GM23338 (cell line): ENCODE measurements around the gene NSG1. TPM values are rescaled to one million over a fixed set of nuclear protein-coding genes. Genes with fewer than 3 reads are reported as not detected.

ENCODE experiments used
- EZH2 ChIP-seq: fragments of 200-600 bp; sonication (generic); IDR thresholded peaks from one replicate; pipeline ENCODE4 v1.8.0; 2017; ENCODE audit warnings: antibody characterized with exemption, mild to moderate bottlenecking, low read depth; ENCODE audit not compliant: unreplicated experiment
- JUNB ChIP-seq: IDR thresholded peaks from one replicate; pipeline ENCODE4 v1.6.1; 2016; ENCODE audit warnings: antibody characterized with exemption; ENCODE audit not compliant: unreplicated experiment
- POLR2AphosphoS5 ChIP-seq: IDR thresholded peaks from 2 replicates; pipeline ENCODE4 v1.6.1; 2016; ENCODE audit warnings: antibody characterized with exemption, low read depth
- polyA plus RNA-seq: library from polyadenylated mRNA; unstranded; fragments of >200 nt; fragmentation: Nextera tagmentation; extraction: Ambion mirVana; gene quantifications from 2 replicates; pipeline ENCODE4 v1.2.1, GENCODE V29; 2016
- total RNA-seq: library from RNA; depleted of rRNA; stranded (reverse); fragments of >200 nt; shearing (Covaris generic); gene quantifications from 2 replicates; pipeline ENCODE4 v1.2.3, GENCODE V29; 2014
- TF ChIP-seq, protein P1 (sequence below): IDR thresholded peaks from one replicate; pipeline ENCODE4 v1.6.1; 2018; ENCODE audit warnings: antibody characterized with exemption; ENCODE audit not compliant: unreplicated experiment
- TF ChIP-seq, protein P2 (sequence below): fragments of 250-450 bp; sonication (Bioruptor Pico); IDR thresholded peaks from 2 replicates; pipeline ENCODE4 v1.5.0; 2020; ENCODE audit warnings: mild to moderate bottlenecking, moderate library complexity

Gene NSG1
- total and polyA plus RNA-seq, 2 experiments from 2014 or later: 17.4 to 34.5 TPM

GRCh38 chr4:4413806-4414205, 26.9 kb downstream of the NSG1 start (continued):
- TF ChIP-seq, protein P1, sequence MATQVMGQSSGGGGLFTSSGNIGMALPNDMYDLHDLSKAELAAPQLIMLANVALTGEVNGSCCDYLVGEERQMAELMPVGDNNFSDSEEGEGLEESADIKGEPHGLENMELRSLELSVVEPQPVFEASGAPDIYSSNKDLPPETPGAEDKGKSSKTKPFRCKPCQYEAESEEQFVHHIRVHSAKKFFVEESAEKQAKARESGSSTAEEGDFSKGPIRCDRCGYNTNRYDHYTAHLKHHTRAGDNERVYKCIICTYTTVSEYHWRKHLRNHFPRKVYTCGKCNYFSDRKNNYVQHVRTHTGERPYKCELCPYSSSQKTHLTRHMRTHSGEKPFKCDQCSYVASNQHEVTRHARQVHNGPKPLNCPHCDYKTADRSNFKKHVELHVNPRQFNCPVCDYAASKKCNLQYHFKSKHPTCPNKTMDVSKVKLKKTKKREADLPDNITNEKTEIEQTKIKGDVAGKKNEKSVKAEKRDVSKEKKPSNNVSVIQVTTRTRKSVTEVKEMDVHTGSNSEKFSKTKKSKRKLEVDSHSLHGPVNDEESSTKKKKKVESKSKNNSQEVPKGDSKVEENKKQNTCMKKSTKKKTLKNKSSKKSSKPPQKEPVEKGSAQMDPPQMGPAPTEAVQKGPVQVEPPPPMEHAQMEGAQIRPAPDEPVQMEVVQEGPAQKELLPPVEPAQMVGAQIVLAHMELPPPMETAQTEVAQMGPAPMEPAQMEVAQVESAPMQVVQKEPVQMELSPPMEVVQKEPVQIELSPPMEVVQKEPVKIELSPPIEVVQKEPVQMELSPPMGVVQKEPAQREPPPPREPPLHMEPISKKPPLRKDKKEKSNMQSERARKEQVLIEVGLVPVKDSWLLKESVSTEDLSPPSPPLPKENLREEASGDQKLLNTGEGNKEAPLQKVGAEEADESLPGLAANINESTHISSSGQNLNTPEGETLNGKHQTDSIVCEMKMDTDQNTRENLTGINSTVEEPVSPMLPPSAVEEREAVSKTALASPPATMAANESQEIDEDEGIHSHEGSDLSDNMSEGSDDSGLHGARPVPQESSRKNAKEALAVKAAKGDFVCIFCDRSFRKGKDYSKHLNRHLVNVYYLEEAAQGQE: no peak
- no peak for TF ChIP-seq POLR2AphosphoS5
- TF ChIP-seq, protein P2, sequence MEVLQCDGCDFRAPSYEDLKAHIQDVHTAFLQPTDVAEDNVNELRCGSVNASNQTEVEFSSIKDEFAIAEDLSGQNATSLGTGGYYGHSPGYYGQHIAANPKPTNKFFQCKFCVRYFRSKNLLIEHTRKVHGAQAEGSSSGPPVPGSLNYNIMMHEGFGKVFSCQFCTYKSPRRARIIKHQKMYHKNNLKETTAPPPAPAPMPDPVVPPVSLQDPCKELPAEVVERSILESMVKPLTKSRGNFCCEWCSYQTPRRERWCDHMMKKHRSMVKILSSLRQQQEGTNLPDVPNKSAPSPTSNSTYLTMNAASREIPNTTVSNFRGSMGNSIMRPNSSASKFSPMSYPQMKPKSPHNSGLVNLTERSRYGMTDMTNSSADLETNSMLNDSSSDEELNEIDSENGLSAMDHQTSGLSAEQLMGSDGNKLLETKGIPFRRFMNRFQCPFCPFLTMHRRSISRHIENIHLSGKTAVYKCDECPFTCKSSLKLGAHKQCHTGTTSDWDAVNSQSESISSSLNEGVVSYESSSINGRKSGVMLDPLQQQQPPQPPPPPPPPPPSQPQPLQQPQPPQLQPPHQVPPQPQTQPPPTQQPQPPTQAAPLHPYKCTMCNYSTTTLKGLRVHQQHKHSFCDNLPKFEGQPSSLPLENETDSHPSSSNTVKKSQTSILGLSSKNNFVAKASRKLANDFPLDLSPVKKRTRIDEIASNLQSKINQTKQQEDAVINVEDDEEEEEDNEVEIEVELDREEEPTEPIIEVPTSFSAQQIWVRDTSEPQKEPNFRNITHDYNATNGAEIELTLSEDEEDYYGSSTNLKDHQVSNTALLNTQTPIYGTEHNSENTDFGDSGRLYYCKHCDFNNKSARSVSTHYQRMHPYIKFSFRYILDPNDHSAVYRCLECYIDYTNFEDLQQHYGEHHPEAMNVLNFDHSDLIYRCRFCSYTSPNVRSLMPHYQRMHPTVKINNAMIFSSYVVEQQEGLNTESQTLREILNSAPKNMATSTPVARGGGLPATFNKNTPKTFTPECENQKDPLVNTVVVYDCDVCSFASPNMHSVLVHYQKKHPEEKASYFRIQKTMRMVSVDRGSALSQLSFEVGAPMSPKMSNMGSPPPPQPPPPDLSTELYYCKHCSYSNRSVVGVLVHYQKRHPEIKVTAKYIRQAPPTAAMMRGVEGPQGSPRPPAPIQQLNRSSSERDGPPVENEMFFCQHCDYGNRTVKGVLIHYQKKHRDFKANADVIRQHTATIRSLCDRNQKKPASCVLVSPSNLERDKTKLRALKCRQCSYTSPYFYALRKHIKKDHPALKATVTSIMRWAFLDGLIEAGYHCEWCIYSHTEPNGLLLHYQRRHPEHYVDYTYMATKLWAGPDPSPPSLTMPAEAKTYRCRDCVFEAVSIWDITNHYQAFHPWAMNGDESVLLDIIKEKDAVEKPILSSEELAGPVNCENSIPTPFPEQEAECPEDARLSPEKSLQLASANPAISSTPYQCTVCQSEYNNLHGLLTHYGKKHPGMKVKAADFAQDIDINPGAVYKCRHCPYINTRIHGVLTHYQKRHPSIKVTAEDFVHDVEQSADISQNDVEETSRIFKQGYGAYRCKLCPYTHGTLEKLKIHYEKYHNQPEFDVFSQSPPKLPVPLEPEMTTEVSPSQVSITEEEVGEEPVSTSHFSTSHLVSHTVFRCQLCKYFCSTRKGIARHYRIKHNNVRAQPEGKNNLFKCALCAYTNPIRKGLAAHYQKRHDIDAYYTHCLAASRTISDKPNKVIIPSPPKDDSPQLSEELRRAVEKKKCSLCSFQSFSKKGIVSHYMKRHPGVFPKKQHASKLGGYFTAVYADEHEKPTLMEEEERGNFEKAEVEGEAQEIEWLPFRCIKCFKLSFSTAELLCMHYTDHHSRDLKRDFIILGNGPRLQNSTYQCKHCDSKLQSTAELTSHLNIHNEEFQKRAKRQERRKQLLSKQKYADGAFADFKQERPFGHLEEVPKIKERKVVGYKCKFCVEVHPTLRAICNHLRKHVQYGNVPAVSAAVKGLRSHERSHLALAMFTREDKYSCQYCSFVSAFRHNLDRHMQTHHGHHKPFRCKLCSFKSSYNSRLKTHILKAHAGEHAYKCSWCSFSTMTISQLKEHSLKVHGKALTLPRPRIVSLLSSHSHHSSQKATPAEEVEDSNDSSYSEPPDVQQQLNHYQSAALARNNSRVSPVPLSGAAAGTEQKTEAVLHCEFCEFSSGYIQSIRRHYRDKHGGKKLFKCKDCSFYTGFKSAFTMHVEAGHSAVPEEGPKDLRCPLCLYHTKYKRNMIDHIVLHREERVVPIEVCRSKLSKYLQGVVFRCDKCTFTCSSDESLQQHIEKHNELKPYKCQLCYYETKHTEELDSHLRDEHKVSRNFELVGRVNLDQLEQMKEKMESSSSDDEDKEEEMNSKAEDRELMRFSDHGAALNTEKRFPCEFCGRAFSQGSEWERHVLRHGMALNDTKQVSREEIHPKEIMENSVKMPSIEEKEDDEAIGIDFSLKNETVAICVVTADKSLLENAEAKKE (CRISPR knock-in tag): no peak
- TF ChIP-seq JUNB: no peak
- no peak for TF ChIP-seq EZH2
